ENCODE results near the gene SLC25A2. TPM values are rescaled to one million over a fixed set of nuclear protein-coding genes. Genes with fewer than 3 reads are reported as not detected.
"Not testable (repeated sequence)": the region's sequence is repeated elsewhere in the genome, so short reads cannot be mapped to it uniquely, and the experiment has no call there.

The SLC25A2 gene
- total RNA-seq, 1 donor from 2014 or later = 0.44 TPM

DNA sequence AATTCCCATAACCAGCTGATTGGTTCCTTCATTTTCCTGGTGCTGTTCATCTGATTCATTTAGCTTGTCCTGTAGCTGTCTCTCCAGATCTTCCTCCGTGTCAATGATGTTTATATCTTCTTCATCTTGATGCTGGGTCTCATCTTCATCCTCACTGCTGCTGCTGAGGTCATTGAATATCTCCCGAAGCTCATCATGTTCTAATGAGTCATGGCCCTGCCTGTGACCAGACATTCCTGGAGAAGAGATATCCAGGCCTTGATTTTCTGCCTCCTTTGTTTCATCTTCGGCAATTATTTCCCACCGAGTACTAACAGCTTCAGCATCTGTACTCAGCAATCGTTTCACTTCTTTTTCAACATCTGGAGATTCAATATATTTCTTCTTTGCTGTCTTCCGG, 15.4 kb upstream of the SLC25A2 start:
- intact Hi-C loops (cut with micrococcal nuclease) = no loop called here

DNA sequence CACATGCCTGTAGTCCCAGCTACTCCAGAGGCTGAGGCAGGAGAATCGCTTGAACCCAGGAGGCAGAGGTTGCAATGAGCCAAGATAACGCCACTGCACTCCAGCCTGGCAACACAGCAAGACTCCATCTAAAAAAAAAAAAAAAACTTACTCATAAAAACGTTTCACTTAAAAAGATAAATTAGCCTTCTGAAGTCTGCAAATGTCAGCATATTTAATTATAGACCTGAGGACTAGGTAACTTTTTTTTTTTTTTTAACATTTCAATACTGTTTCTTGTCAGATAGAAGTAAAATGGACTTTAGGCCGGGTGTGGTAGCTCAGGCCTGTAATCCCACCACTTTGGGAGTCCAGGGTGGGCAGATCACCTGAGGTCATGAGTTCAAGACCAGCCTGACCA, 13.1 kb upstream of the SLC25A2 start:
- intact Hi-C loops (cut with micrococcal nuclease) = not testable (repeated sequence)

DNA sequence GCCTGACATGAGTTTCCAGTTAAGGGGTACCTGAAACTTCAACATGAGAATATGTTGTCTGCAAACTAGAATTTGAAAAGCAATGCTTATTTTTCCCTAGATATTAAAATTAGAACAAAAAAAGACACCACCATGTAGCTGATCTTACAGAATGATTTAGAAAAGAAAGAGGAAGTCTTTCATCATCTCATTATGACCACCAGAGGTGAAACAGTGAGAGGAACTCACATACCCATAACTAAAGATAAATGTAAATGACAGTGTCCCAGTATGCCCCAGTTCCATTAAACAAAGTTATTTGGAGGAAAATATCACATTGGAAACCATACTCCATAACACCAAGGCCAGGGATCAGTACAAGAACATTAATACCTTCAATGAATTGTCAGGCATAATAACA, 9.9 kb upstream of the SLC25A2 start:
- intact Hi-C loops (cut with micrococcal nuclease) = no loop called here

DNA sequence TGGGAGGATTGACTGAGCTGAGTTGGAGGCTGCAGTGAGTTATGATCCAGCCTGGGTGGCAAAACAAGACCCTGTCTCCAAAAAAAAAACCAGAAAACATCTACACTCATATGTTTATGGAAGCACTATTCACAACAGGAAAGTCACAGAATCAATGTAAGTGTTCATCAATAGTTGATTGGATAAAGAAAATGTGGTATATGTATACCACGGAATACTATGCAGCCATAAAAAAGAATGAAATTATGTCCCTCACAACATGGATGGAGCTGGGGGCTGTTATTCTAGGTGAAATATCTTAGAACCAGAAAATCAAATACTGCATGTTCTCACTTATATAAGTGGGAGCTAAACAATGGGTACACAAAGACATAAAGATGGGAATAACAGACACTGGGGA, 2.8 kb upstream of the SLC25A2 start:
- intact Hi-C loops (cut with micrococcal nuclease) = no loop called here

DNA sequence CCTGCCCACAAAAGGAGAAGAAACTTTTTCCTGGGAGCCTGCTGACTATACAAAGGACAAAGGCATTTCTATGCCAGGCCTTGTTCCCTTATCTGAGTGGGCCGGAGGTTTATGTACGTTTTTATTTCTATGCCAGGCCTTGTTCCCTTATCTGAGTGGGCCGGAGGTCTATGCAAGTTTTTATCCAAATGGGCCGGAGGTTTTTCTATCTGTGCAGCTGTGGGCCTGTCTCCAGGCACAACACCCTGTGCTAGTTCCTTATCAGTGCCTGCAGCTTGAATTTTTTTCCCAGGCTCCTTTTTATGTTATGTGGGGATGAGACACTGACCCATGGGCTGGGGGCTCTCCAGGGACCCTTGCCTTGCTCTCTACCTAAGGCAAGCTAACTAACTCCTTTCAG, 5.5 kb downstream of the SLC25A2 start:
- intact Hi-C loops (cut with micrococcal nuclease) = no loop called here

DNA sequence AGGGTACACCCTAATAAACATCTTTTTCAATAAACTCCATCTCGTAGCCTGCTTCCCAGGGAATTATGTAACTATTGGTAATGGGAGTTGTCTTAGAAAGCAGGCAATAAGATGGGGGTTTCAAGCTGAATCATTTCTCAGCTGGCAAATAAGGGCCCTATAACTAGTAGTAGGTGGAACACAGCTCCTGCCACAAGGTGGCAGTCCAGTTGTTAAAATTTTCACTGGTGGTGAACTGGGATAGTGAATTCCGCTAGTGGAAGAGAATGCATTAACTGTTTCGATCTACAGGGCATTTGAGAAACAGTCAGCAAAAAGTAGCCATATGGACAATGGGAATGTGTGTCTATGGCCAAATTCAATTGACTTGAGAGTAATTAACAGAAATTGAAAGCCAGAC, 30.9 kb downstream of the SLC25A2 start:
- intact Hi-C loops (cut with micrococcal nuclease) = no loop called here

DNA sequence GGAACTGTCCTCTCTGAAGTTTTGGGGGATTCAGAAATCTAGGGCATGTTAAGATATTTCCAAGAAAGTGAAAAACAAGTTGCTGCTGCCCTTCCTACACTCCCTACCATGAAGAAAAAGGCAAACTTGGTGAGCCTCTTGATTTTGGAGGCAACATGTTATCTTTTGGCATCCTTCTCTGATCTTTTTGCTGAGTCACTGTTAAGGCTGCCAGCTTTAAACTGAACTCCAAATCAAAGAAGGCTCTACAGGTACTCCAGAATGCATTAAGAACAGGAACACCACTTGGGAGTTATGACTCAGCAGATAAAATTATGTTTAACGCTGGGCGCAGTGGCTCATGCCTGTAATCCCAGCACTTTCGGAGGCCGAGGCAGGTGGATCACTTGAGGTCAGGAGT, 34.7 kb downstream of the SLC25A2 start:
- intact Hi-C loops (cut with micrococcal nuclease) = no loop called here

DNA sequence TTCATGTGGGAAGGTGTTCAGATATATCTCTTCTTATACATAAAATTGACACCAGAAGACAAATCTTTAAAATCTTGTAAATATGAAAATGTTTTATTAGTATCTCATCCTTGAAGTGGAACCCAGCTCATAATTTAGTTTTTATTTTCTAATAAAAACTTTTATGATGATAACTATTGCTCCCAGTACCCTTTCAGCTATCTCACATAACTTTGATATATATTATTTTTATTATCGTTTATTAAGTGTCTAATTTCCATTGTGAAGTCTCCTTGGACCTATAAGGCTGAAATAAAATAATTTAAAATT, 42.7 kb downstream of the SLC25A2 start:
- intact Hi-C loops (cut with micrococcal nuclease) = loop anchor here (2.0 kb wide), 1 partner anchor 60 kb away; the partner anchor contains the start of gene TAF7

DNA sequence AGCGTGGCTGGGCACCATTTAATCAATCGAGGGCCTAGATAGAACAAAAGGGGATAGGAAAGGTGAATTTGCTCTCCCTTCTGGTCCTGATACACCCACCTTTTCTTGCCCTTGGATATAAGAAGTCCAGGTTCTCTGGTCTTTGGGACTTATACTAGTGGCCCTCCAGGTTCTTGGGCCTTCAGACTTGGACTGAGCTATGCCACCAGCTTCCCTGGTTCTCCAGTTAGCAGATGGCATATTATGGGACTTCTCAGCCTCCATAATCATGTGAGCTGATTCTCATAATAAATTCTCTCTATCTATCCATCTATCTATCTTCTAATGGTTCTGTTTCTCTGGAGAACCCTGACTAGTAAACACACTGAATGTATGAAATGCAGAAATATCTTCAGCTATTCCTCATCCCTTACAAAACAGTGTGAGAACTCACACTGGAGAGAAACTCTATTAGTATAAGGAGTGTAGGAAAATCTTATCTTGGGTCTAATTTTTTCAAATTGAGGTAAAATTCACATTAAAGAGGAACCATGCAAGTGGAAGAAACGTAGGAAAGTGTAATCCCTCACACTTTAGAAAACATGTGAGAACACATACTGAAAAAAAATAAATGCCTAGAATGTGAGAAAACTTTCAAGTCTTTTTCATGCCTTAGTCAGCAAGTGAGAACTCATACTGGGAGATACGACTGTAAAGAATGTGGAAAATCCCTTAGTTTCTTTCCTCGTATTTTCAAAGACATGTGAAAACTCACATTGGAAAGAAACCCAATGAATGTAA, 43.2 kb downstream of the SLC25A2 start:
- intact Hi-C loops (cut with micrococcal nuclease) = loop anchor here (2.0 kb wide), 1 partner anchor 60 kb away; the partner anchor contains the start of gene TAF7

DNA sequence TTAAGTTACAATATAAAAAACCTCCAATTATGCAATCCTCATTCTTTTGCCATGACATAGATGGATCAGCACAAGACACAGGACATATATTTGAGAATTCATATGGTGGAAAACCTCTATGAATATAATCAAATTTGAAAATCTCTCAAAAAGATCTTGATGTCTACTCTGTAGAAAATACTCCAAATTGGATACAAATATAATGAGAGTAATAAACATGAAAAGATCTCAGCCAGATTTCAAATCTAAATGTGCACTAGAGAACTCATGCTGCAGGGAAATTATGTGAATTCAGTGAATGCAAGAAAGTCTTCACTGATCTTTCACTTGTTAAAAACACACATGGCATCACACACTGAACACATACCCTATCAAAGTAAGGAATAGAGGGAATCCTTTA, 44.9 kb downstream of the SLC25A2 start:
- intact Hi-C loops (cut with micrococcal nuclease) = no loop called here

DNA sequence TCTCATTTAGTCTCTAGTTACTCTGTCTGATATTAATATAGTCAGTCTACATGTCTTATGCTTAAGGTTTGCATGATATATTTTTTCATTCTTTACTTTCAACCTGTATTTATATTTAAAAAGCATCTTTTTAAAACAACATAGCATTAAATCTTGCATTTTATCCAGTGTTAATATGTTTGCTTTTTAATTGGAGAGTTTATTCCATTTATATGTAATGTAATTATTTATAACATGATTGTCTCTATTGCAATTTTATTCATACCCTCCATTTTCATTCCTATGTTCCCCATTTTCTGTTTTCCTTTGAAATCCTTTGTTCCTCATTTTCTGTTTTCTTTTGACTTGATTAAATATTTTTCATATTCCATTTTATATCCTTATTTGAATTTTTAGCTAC, 45.4 kb downstream of the SLC25A2 start:
- intact Hi-C loops (cut with micrococcal nuclease) = no loop called here

Other genes with a start within 250 kb of the SLC25A2 start
- 0.07 TPM in 1 of 2 replicates, not detected in the other for gene PCDHB2, start 209.4 kb downstream of the SLC25A2 start, total RNA-seq
- gene PCDHB3, start 203.6 kb downstream of the SLC25A2 start, total RNA-seq = not detected in 2 replicates
- not detected in 2 replicates for gene PCDHB4, start 182.2 kb downstream of the SLC25A2 start, total RNA-seq
- gene PCDHB5, start 168.8 kb downstream of the SLC25A2 start, total RNA-seq = not detected in 2 replicates
- gene PCDHB6, start 154.0 kb downstream of the SLC25A2 start, total RNA-seq = not detected in 2 replicates
- gene PCDHB7, start 131.4 kb downstream of the SLC25A2 start, total RNA-seq = not detected in 2 replicates
- gene PCDHB8, start 126.3 kb downstream of the SLC25A2 start, total RNA-seq = not detected in 2 replicates
- gene PCDHB16, start 121.7 kb downstream of the SLC25A2 start, total RNA-seq = not detected in 2 replicates
- gene PCDHB9, start 116.9 kb downstream of the SLC25A2 start, total RNA-seq = not detected in 2 replicates
- gene PCDHB10, start 111.7 kb downstream of the SLC25A2 start, total RNA-seq = not detected in 2 replicates
- gene PCDHB11, start 104.4 kb downstream of the SLC25A2 start, total RNA-seq = not detected in 2 replicates
- not detected in 2 replicates for gene PCDHB12, start 95.3 kb downstream of the SLC25A2 start, total RNA-seq
- gene PCDHB13, start 90.1 kb downstream of the SLC25A2 start, total RNA-seq = not detected in 2 replicates
- not detected in 2 replicates for gene PCDHB14, start 80.7 kb downstream of the SLC25A2 start, total RNA-seq
- gene PCDHB15, start 58.7 kb downstream of the SLC25A2 start, total RNA-seq = not detected in 2 replicates
- 61.0 and 65.9 TPM in 2 replicates for gene TAF7, start 16.7 kb upstream of the SLC25A2 start, total RNA-seq
- gene PCDHGA1, start 26.5 kb upstream of the SLC25A2 start, total RNA-seq = 0.15 and 0.17 TPM in 2 replicates
- gene PCDHGA2, start 34.7 kb upstream of the SLC25A2 start, total RNA-seq = 0.05 and 0.07 TPM in 2 replicates
- 0.07 and 0.34 TPM in 2 replicates for gene PCDHGA3, start 39.8 kb upstream of the SLC25A2 start, total RNA-seq
- gene PCDHGB1, start 46.0 kb upstream of the SLC25A2 start, total RNA-seq = 0.15 and 0.17 TPM in 2 replicates
- gene PCDHGA4, start 51.0 kb upstream of the SLC25A2 start, total RNA-seq = 0.74 and 0.98 TPM in 2 replicates
- gene PCDHGB2, start 55.9 kb upstream of the SLC25A2 start, total RNA-seq = 1.0 and 1.3 TPM in 2 replicates
- gene PCDHGA5, start 60.1 kb upstream of the SLC25A2 start, total RNA-seq = 0.46 and 0.49 TPM in 2 replicates
- 0.88 and 1.3 TPM in 2 replicates for gene PCDHGB3, start 66.2 kb upstream of the SLC25A2 start, total RNA-seq
- gene PCDHGA6, start 69.8 kb upstream of the SLC25A2 start, total RNA-seq = 0.44 and 0.80 TPM in 2 replicates
- gene PCDHGA7, start 78.7 kb upstream of the SLC25A2 start, total RNA-seq = 0.15 and 0.24 TPM in 2 replicates
- gene PCDHGB4, start 83.6 kb upstream of the SLC25A2 start, total RNA-seq = 0.17 TPM in 2 replicates
- 0.07 and 0.15 TPM in 2 replicates for gene PCDHGA8, start 88.6 kb upstream of the SLC25A2 start, total RNA-seq
- gene PCDHGB5, start 93.9 kb upstream of the SLC25A2 start, total RNA-seq = 0.46 and 0.66 TPM in 2 replicates
- 0.17 and 0.27 TPM in 2 replicates for gene PCDHGA9, start 98.7 kb upstream of the SLC25A2 start, total RNA-seq
- 0.22 and 0.37 TPM in 2 replicates for gene PCDHGB6, start 104.0 kb upstream of the SLC25A2 start, total RNA-seq
- 0.20 and 0.27 TPM in 2 replicates for gene PCDHGA10, start 108.9 kb upstream of the SLC25A2 start, total RNA-seq
- 0.07 and 0.29 TPM in 2 replicates for gene PCDHGB7, start 113.6 kb upstream of the SLC25A2 start, total RNA-seq
- 0.24 and 0.32 TPM in 2 replicates for gene PCDHGA11, start 117.0 kb upstream of the SLC25A2 start, total RNA-seq
- 0.12 and 0.20 TPM in 2 replicates for gene PCDHGA12, start 126.5 kb upstream of the SLC25A2 start, total RNA-seq
- 0.07 TPM in 1 of 2 replicates, not detected in the other for gene PCDHGC3, start 171.9 kb upstream of the SLC25A2 start, total RNA-seq
- 0.37 TPM in 1 of 2 replicates, not detected in the other for gene PCDHGC4, start 181.0 kb upstream of the SLC25A2 start, total RNA-seq
- gene PCDHGC5, start 185.0 kb upstream of the SLC25A2 start, total RNA-seq = not detected in 2 replicates

Measured in T-helper 1 cell treated with Interleukin-12 subunit alpha and Interleukin-12 subunit beta and Interleukin-4 antibody, amounts not matched to agents 30 ng/mL and 1 ng/mL, for 36 hours (primary cell).